HUDEP-2 (cell line): ENCODE data around the gene SEC23IP.
A peak's percentile ranks its signal among the peaks of the same experiment; 100 is the strongest.
"Not testable (repeated sequence)": the region's sequence is repeated elsewhere in the genome, so short reads cannot be mapped to it uniquely, and the experiment has no call there.

ENCODE experiments used
- DNase-seq, 76 experiments: peaks; one replicate each; lab custom pipeline; 2025; ENCODE audit not compliant: unreplicated experiment in 76 of 76; lab: John Stamatoyannopoulos, UW

Gene SEC23IP

DNA sequence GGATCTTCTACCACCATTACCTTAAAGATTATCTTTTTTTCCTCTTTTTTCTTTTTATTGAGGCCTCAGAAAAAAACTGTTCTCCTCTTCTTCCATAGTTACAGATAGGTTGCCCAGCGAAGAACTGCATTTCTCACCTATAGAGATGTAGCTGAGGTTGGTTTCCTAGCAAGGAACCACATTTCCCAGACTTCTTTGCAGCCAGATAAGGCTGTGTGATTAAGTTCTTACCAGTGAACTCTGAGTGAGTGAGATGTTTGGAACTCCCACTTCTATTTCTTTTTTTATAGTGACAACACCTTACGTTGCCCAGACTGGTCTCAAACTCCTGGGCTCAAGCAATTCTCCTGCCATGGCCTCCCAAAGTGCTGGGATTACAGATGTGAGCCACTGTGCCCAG lies 14.0 kb upstream of the SEC23IP start:
- DNase-seq: no peak

DNA sequence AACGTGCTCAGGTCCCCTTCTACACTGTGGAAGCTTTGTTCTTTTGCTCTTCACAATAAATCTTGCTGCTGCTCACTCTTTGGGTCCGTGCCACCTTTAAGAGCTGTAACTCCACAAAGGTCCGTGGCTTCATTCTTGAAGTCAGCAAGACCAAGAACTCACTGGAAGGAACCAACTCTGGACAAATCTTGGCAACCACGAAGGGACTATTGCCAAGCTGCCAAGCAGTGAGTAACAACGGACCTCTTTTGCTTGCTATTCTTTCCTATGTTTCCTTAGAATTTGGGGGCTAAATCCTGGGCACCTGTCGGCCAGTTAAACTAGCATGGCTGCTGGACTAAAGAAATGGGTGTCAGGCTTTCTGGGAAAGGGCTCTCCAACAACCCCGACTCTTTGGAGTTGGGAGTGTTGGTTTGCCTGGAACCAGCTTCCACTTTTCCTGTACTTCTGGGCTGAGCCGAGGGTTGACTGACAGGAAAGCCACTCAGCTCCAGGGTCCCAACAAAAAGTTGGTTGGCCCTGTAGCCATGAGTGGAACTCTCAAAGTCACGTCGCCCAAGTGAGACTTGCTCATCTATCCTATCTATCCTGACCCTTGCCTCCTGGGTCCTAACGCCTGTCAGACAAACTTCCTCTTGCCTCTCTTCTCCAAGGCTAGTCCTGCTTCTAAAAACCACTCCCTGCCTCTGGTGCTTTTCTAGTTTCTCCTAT lies 8.5 kb upstream of the SEC23IP start:
- not testable (repeated sequence) for DNase-seq

DNA sequence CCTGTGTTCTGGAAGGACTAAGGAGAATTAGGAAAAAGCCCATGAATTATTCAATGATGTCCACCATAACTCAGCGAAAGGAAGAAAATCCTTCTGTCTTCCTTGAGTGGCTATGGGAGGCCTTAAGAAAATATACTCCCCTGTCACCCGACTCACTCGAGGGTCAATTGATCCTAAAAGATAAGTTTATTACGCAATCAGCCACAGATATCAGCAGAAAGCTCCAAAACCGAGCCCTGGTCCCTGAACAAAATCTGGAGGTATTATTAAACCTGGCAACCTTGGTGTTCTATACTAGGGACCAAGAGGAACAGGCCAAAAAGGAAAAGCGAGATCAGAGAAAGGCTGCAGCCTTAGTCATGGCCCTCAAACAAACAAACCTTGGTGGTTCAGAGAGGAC lies 6.5 kb upstream of the SEC23IP start:
- not testable (repeated sequence) for DNase-seq

DNA sequence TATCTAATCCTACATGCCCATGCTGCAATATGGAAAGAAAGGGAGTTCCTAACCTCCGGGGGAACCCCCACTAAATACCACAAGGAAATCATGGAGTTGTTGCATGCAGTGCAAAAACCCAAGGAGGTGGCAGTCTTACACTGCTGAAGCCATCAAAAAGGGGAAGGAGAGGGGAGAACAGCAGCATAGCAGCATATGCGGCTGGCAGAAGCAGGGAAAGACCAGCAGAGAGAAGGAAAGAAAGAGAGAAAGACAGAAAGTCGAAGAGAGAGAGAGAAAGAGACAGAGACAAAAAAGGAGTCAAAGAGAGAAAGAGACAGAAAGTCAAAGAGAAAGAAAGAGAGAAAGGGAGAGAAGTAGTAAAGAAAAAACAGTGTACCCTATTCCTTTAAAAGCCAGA lies 3.8 kb upstream of the SEC23IP start:
- DNase-seq: not testable (repeated sequence)

DNA sequence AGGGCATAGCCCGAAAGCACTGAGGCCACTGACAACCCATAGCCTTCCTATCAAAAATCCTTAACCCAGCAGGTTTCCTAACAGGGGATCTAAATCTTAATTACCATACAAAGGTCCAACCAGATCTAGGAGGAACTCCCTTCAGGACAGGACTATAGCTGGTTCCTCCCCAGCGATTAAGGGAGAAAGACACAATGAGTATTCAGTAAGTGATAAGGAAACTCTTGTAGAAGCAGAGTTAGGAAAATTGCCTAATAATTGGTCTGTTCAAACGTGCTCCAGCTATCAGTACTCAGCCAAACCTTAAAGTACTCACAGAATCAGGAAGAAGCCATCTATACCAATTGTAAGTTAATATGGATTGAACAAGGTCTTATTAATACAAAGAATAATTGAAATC lies 3.3 kb upstream of the SEC23IP start:
- DNase-seq: peak in 1 of 76 experiments; percentile 26

DNA sequence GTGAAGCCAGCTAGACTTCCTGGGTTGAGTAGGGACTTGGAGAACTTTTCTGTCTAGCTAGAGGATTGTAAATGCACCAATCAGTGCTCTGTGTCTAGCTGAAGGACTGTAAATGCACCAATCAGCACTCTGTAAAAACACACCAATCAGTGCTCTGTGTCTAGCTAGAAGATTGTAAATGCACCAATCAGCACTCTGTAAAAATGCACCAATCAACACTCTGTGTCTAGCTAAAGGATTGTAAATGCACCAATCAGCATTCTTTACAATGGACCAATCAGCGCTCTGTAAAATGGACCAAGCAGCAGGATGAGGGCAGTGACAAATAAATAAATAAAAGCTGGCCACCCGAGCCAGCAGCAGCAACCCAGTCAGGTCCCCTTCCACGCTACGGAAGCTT lies 2.2 kb upstream of the SEC23IP start:
- DNase-seq: not testable (repeated sequence)

DNA sequence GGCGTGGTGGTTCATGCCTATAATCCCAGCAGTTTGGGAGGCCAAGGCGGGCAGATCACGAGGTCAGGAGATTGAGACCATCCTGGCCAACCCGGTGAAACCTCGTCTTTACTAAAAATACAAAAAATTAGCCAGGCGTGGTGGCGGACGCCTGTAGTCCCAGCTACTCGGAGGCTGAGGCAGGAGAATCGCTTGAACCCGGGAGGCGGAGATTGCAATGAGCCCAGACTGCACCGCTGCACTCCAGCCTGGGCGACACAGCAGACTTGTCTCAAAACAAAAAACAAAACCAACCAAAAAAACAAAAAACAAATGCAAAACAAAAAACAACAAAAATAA lies 712 bp upstream of the SEC23IP start:
- DNase-seq: not testable (repeated sequence)

DNA sequence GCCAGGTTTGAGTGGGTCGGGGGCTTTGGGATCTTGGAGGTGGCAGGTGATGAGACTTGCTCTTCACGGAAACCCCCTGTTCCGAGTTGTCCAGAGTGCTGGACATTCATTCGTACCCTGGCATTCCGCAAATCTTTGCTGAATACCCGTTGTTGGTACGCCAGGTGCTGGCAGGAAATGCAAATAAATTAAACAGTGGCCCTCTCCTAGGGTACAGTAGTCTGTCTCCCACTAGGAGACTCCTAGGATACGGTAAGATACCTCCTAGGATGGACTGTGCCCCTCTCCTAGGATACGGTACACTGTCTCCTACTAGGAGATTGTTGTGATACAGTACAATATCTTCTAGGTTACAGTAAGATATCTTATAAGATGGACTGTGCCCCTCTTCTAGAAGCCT lies 544 bp downstream of the SEC23IP start:
- no peak for DNase-seq

DNA sequence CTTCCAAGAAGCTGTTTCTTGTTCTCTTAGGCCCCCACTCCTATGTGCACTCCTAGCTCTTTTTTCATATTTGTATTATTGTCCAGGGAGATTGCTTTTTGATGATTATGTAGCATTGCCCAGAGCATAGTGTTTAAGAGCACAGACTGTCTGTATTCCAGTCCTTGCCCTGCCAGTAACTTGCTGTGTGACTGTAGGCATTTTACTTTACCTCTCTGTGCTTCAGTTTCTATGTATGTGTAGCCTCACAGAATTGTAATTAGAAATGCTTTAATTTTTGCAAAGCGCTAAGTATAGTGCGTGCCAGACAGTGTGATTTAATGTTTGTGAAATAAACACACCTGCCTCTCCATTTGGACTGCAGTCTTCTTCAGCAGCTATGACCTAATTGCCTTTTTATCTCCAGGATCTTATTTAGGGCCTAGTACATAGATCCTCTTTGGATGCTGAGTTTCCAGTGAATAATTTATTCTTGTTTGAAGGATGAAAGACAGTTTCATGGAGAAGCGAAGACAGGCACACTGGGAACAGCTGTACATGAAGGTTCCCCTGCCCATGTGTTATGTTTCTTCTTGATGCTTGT lies 1.4 kb downstream of the SEC23IP start:
- DNase-seq: no peak

DNA sequence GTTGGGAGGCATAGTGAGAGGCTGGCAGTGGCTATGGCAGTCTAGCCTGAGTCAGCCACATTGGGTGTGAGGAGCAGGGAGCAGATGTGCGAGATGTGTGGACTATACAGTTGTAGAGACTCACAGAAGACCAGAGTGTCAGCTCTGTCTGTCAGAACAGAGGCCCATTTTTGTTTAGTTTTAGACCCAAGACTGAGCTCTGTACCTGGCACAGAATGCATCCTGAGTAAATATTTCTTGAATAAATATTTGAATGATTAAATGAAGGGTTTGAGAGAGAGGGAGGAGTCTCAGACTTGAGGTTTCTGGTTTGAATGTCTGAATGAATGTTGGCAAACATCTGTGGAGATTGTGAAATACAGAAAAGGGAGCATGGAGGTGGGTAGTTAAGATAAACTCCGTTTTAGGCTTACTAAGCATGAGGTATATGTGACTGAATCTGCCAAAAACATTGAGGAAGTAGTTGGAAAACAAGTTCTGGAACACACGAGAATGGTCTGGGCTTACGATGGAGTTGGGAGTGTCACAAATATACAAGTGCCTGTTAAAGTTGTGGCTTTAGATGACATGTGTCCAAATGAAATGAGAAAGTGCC lies 3.6 kb downstream of the SEC23IP start:
- peak in 11 of 76 experiments; percentile 2 to 48 (median 10) for DNase-seq

DNA sequence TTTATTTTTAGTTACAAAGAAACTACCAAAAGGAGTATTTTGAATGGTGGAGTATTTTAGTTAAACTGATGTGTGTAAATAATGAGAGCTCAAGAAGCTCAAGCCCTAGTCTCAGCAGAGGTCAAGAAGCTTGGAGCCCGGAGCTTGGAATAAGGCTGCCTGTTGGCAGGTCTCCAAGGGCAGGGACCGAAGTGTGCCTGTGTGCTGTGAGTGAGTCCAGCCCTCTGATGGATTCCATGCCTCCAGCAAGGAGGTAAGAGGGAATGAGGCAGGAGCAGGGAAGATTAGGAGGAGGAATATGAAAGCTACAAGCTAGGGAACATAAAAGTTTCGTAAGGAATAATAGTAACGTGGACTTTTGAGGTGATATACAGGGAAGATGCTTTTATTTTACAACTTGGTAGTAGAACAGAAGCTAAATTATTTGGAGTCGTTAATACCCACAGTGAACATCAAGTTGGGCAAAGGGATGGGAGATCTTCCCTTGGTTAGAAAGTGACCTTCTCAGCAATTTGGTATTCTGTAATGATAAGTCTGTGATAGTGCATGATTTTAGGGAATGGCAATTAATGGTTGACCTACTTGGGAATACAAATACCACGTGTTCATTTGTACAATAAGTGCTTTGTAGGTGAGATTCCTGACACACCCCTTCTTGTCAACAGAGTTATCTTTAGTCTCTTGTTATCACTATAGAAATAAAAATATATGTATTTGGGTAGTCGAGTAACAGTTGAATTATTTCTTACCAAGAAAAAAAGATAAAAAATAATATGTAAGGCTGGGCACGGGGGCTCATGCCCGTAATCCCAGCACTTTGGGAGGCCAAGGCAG lies 4.6 kb downstream of the SEC23IP start:
- DNase-seq: peak in 6 of 76 experiments; percentile 2 to 28 (median 10)

DNA sequence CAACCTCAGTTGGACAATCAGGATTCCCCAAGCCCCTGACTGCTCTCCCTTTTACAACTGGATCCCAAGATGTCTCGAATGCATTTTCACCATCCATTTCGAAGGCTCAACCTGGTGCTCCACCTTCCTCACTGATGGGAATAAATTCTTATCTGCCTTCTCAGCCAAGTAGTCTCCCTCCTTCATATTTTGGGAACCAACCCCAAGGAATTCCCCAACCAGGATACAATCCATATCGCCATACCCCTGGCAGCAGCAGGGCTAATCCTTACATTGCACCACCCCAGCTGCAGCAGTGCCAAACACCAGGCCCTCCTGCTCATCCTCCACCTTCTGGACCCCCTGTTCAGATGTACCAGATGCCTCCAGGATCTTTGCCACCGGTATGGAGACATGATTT lies 6.0 kb downstream of the SEC23IP start:
- DNase-seq: no peak

DNA sequence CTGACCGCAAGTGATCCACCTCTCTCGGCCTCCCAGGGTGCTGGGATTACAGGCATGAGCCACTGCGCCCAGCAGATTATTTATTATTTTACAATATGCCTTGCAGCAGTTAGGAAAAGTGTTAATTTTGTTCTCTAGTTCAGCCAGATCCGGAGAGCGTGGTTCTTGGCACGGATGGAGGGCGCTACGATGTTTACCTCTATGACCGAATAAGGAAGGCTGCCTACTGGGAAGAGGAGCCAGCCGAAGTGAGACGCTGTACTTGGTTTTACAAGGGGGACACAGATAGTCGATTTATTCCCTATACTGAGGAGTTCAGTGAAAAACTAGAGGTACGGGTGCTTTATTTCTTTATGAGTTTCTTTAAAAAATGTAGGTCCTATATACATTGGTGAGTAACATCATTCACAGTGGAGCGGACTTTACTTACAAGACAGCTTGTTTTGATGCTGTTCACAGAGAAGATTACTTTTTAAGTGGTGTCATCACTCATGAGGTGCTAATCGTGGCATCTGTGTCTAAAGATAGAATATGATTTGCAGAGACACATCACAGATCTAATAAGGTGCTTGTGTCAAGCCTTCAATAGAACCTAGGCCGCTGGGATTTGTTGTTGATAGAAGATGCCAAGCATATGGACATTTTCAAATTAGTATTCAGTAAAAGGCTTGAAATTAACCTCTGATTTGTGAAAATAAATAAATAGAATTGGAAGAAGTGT lies 11.6 kb downstream of the SEC23IP start:
- no peak for DNase-seq

DNA sequence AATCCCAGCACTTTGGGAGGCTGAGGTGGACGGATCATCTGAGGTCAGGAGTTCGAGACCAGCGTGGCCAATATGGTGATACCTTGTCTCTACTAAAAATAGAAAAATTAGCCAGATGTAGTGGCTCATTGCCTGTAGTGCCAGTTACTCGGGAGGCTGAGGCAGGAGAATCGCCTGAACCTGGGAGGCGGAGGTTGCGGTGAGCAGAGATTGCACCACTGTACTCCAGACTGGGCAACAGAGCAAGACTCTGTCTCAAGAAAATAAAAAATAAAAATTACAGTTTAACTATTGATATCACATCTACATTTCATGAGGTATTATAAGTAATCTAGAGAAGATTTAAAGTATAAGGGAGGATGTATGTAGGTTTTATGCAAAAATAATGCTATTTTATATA lies 15.2 kb downstream of the SEC23IP start:
- DNase-seq: not testable (repeated sequence)

DNA sequence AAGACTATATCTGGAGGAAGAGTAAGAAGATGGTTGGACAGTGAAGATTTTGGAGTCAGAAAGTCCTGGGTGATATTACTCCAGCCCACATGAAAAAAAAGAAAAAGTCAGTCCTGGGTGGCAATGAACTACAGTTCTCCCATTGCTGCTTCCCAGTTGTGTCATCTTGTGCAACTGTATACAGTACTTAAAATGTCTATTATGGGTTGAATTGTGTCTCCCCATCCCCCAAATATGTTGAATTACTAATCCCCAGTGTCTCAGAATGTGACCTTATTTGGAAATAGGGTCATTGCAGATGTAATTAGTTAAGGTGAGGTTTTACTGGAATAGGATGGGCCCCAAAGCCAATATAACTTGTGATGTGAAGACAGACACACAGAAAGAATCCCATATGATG lies 15.6 kb downstream of the SEC23IP start:
- no peak for DNase-seq

DNA sequence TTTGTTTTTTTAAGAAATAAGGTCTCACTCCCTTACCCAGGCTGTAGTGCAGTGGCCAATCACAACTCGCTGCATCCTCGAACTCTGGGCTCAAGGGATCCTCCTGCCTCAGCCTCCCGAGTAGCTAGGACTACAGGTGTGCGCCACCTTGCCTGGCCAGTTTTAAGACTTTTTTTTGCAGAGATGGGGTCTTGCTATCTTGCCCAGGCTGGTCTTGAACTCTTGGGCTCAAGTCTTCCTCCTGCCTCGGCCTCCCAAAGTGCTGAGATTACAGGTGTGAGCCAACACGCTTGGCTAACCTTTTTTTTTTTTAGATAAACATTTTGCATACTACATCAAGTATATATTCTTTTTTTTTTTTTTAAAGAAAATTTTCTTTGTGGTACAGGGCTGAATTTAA lies 18.2 kb downstream of the SEC23IP start:
- DNase-seq: no peak

DNA sequence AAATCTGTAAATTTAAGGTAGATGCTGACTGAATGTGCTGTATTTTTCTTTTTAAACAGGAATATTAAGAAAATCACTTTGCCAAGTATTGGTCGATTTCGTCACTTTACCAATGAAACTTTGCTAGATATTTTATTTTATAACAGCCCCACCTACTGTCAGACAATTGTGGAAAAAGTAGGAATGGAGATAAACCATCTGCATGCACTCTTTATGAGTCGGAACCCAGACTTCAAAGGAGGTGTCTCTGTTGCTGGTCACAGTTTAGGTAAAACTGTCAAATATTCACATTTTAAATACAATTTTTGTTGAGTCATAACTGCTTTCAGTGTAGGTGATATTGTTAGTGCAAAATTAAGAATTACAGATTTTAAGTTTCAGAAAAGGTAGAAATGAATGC lies 25.2 kb downstream of the SEC23IP start:
- no peak for DNase-seq

DNA sequence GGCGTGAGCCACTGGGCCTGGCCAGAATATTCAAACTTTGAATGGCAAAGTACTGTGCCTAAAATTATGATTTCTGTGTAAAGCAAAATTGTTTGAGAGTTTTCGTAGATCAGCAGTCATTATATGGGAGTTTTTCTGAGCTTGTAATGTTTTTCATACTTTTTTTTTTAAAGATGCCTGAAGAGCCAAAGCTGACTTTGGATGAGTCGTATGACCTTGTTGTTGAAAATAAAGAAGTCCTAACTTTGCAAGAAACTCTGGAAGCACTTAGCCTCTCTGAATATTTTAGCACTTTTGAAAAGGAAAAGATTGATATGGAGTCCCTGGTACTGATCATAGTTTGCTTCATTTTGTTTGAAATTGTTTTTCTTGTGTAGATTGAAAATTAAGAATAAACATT lies 26.7 kb downstream of the SEC23IP start:
- no peak for DNase-seq

DNA sequence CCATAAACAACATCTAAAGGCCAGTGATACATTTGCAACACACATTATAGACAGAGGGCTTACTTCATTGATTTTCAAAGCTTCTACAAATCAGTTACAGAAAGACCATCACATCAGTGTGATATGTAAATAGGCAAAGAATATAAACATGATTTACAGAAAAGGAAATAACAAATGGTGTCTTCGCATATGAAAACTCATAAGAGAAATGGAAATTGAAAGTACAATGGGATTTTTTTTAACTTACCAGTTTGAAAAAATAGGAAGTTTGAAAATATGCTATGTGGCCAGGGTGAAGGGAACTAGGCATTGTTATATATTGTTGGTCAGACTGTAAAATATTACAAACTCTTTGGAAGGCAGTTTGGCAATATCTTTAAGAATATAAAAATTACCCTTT lies 27.3 kb downstream of the SEC23IP start:
- no peak for DNase-seq

DNA sequence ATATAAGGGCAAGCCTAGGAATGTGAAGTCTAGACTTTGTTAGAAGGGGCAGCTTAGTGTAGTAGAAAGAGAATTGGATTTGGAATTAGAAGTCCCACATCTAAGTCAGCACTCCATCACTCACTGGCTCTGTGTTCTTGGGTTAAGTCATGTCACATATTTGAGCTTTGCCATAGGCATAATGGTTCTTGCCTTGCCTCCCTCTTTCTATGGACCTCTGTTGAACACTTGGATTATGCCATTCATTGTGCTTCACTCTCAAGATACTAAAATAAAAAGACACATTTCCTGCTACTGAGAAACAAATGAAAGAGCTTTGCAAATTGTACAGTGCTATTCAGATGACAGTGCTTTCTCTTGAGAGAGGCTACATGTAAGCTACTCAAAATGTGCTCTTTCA lies 35.9 kb downstream of the SEC23IP start:
- DNase-seq: no peak

DNA sequence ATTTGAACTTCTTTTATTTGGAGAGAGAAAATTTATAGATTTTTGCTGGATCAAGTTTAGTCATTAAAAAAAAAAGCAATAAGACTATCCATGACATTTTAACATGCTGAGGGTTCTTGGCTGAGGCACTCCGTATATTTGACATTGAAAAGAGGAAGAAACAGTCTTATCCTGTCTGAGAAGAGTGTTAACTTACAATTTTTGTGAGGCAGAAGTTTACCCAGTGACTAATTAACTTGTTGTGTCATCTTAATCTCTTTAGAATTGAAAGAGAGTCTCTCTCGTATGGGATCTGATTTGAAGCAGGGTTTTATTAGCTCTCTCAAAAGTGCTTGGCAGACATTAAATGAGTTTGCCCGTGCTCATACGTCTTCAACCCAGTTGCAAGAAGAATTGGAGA lies 39.3 kb downstream of the SEC23IP start:
- no peak for DNase-seq
